Muscle of leg (tissue), 11 donors: ENCODE measurements around the gene MYO6. TPM values are rescaled to one million over a fixed set of nuclear protein-coding genes. Genes with fewer than 3 reads are reported as not detected.

Experiments
- DNase-seq: peaks from one replicate; pipeline ENCODE4 v3.0.0; 2013
- H3K27ac ChIP-seq: one replicate; pipeline ENCODE4 v1.5.1; 2013; ENCODE audit warnings: mild to moderate bottlenecking, low read length, control low read depth
- H3K27me3 ChIP-seq: one replicate; pipeline ENCODE4 v1.6.1; 2013; ENCODE audit warnings: low read length; ENCODE audit not compliant: control insufficient read depth, insufficient read depth
- H3K36me3 ChIP-seq: one replicate; pipeline ENCODE4 v1.6.1; 2013; ENCODE audit warnings: low read length; ENCODE audit not compliant: control insufficient read depth, insufficient read depth
- H3K4me1 ChIP-seq: one replicate; pipeline ENCODE4 v1.6.1; 2013; ENCODE audit warnings: low read length; ENCODE audit not compliant: control insufficient read depth, insufficient read depth
- H3K4me3 ChIP-seq: one replicate; pipeline ENCODE4 v1.5.1; 2013; ENCODE audit warnings: low read length, control low read depth
- H3K9me3 ChIP-seq: replicated peaks from 2 replicates; pipeline ENCODE4 v1.6.1; 2013; ENCODE audit warnings: low read depth, low read length; ENCODE audit not compliant: control insufficient read depth
- WGBS: methylation state at CpG from one replicate; pipeline ENCODE4 v1.1.5; 2013; ENCODE audit warnings: missing lambda C conversion rate; ENCODE audit not compliant: insufficient coverage; 5-methylcytosine and 5-hydroxymethylcytosine counted together
- polyA plus RNA-seq, 8 donors: library from polyadenylated mRNA; unstranded; fragments of 120-200 nt; gene quantifications; one replicate each; pipeline versions ENCODE4 v1.2.1 to v1.2.3, GENCODE V29; 2013; ENCODE audit warnings: inconsistent platforms in 1 of 8, low replicate concordance in 1 of 8; ENCODE audit not compliant: insufficient read length in 8 of 8, insufficient read depth in 1 of 8
- total RNA-seq: library from RNA; stranded (reverse); fragments of 120-200 nt; gene quantifications from one replicate; pipeline ENCODE4 v1.2.4, GENCODE V29; 2013

Gene MYO6
- total and polyA plus RNA-seq, 9 donors = 4.0 to 10.1 (median 6.3) TPM

DNA sequence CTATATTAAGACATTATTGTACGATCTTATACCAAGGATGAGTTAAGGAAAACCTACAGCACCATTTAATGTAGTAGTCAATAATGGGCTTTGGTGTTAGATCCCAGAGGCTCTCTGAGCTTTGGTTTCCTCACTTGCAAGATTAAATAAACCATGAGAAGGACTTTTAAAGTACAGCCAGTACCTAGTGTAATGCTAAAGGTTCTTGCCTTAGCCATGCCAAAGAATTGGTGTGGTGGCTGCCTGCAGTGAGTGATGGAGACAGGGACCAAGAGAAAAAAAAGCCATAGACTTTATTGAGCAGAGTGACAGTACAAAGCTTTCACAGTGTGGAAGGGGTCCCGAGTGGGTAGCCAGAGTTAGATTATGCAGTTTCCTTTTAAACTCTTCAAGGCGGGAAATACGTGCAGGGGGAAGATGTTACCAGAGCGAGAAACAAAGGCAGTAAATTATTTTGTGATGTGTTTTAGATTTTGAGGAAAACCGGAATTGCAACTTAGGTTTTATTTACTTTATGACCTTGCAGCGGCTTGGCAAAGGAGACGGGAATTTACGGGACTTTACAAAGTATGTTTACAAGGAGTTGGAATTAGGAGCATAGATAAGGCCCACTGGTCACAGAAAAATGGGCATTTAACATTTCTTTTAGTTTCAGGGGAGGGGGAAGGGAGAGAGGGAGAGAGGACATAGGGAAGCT, 100.4 kb downstream of the MYO6 start:
- WGBS = 38% methylated on average over 8 of the region's 9 CpGs
- Histone ChIP-seq H3K4me1 (no peaks in the 10 kb centered on the region), H3K27ac (no peak overlapping the region), H3K27me3 (no peaks in the 10 kb centered on the region), H3K4me3 (no peak overlapping the region), H3K9me3 (no peaks in the 10 kb centered on the region), H3K36me3 (no peaks in the 10 kb centered on the region)
- DNase-seq = no peak

DNA sequence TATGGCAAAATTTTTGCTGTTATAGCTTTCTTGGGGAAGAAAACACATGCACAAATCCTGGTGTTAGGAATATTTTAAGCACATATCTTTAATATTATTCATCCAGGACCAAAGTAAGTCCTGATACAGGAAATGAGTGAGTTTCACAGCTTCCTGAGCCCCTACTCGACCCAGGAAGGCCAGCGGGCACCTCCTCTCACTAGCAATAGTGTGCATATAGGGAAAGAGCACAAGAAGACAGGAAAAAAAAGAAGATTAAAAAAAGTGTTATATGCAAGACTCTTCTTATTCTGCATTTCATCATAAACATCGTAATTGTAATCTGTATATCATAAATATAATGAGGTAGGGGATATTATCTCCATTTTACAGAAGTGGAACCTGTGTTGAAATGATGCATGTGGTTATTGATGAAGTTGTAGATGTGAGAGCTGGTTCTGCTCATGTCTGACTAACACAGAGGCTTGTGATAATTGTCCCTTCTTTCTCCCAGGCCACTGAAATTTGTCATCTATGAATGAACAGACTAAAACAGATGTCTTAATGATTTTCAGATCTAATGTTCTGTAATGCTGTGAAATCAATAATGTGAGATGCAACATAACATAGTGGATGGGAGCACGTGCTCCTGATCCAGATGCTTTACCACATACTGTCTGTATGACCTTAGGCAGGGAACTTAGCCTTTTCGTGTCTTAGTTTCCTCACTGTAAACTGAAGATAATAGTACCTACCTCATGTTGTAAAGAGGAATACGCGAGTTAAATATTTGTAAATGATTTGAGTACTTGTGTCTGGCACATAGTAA, 101.2 kb downstream of the MYO6 start:
- Histone ChIP-seq H3K36me3 (no peaks in the 10 kb centered on the region), H3K4me3 (no peak overlapping the region), H3K9me3 (no peaks in the 10 kb centered on the region), H3K27me3 (no peaks in the 10 kb centered on the region), H3K4me1 (no peaks in the 10 kb centered on the region), H3K27ac (no peak overlapping the region)
- DNase-seq = no peak
- WGBS = 80% methylated on average over 1 of the region's 7 CpGs

DNA sequence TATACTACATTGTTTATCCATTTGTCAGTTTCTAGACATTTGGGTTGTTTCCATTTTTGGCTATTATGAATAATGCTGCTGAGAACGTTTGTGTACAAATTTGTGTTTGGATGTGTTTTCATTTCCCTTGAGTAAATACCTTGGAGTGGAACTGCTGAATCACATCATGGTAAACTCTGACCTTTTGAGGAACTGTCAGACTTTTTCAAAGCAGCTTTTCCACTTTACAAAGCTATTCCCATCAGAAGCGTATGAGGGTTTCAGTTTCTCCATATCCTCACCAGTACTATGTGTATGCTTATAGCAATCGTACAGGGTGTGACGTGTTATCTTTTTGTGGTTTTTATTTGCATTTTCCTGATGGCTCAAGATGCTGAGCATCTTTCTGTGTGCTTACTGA, 103.7 kb downstream of the MYO6 start:
- no peak overlapping the region for H3K4me3 ChIP-seq
- no peaks in the 10 kb centered on the region for H3K27me3 ChIP-seq
- H3K36me3 ChIP-seq = no peaks in the 10 kb centered on the region
- H3K27ac ChIP-seq = no peak overlapping the region
- WGBS = no CpG with 5 or more reads among the region's 4 CpGs
- no peaks in the 10 kb centered on the region for H3K9me3 ChIP-seq
- no peak for DNase-seq
- no peaks in the 10 kb centered on the region for H3K4me1 ChIP-seq

DNA sequence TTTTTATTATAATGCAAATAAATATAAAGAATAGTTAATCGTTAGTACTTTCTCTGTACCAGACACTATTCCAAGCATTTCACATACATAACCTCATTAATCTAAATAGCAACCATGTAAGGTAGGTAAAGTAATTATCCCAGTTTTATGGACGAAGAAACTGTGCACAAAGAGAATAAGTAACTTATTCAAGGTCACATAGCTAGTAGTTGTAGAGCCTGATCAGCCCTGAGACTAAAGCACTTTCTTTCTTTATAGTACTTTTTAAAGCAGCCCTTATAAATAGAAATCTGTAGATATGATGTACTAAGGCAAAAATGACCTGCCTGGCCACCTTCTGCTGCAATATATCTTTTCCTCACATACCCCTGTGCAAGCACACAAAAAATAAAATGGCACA, 104.8 kb downstream of the MYO6 start:
- Histone ChIP-seq H3K27ac (no peak overlapping the region), H3K4me3 (no peak overlapping the region), H3K9me3 (no peaks in the 10 kb centered on the region), H3K4me1 (no peaks in the 10 kb centered on the region), H3K36me3 (no peaks in the 10 kb centered on the region), H3K27me3 (no peaks in the 10 kb centered on the region)
- DNase-seq = no peak
- WGBS = no CpG with 5 or more reads among the region's 2 CpGs

DNA sequence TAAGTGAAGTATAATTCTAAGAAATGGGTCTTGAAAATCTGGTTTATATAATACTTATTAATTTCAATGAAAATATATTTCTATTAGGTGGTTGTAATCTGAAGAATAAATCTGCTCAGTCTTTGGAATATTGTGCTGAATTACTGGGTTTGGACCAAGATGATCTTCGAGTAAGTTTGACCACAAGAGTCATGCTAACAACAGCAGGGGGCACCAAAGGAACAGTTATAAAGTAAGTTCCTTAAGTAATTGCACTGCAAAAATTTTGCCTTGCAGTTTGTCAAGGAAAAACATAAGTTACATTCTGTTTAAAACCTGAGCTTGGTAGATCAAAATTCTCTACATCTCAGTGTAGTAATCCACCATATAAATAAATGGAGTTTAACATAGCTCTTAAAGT, 106.0 kb downstream of the MYO6 start:
- Histone ChIP-seq H3K9me3 (no peaks in the 10 kb centered on the region), H3K36me3 (no peaks in the 10 kb centered on the region), H3K4me1 (no peaks in the 10 kb centered on the region), H3K27me3 (no peaks in the 10 kb centered on the region), H3K4me3 (no peak overlapping the region), H3K27ac (no peak overlapping the region)
- peak; percentile 78 for DNase-seq
- WGBS = 0% methylated on average over 1 of the region's 1 CpG

DNA sequence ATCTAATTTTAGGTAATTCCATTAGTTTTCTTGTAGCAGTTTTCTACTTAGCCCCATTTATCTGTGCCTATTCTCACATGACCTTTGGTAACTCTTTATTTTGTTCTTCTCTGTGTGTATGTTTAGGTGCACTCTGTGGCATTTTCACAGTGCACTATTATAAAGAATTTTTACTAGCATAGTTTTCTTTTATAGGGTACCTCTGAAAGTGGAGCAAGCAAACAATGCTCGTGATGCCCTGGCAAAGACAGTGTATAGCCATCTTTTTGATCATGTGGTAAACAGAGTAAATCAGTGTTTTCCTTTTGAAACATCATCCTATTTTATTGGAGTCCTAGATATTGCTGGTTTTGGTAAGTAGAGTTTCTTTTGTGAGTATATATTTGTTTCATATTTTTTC, 107.9 kb downstream of the MYO6 start:
- no peaks in the 10 kb centered on the region for H3K9me3 ChIP-seq
- no CpG with 5 or more reads among the region's 1 CpG for WGBS
- H3K27ac ChIP-seq = no peak overlapping the region
- no peak overlapping the region for H3K4me3 ChIP-seq
- no peaks in the 10 kb centered on the region for H3K27me3 ChIP-seq
- DNase-seq = no peak
- no peaks in the 10 kb centered on the region for H3K36me3 ChIP-seq
- H3K4me1 ChIP-seq = no peaks in the 10 kb centered on the region

DNA sequence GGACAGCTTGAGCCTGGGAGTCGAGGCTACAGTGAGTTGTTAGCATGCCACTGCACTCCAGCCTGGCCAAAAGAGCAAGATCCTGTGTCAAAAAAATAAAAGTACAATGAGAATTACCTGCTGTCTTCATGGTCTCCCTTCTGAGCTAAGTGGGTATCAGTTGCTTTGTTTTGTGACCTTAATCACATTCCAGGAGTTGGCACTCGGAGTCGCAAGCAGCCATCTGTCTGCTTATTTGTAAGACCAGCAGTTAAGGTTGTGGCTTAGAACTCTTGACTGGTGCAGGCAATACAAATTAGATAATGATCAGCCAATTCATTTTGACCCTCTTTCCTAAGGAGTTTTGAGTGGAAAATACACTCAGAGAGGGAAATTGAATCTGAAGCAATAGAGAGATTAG, 114.0 kb downstream of the MYO6 start:
- 36% methylated on average over 1 of the region's 3 CpGs for WGBS
- H3K36me3 ChIP-seq = peaks cover 3% of the 10 kb centered on the region

DNA sequence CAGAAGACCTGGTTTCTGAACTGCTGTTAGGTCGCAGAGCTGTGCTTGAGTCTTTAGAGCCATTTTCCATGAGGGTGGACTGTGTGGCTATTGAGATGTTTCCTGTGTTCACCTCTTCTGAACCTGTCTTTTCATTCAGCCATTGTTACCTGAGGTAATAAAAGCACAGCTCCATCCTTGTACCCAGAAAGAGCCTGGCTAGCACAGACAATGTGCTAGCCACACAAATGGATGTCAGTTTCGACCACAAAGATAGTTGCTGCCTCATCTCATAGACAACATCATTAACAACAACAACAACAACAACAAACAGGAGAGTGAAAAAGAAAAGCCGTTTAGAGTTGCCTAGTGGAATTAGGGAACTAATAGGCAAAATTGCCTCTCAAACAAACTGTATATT, 114.7 kb downstream of the MYO6 start:
- DNase-seq = no peak
- H3K4me1 ChIP-seq = no peaks in the 10 kb centered on the region
- no peak overlapping the region for H3K4me3 ChIP-seq
- H3K27ac ChIP-seq = no peak overlapping the region
- H3K27me3 ChIP-seq = no peaks in the 10 kb centered on the region
- H3K9me3 ChIP-seq = no peaks in the 10 kb centered on the region
- WGBS = no CpG with 5 or more reads among the region's 3 CpGs
- peaks cover 3% of the 10 kb centered on the region for H3K36me3 ChIP-seq

More for the DNA sequence above, 114.0 kb downstream of the MYO6 start:
- Histone ChIP-seq H3K4me1 (no peaks in the 10 kb centered on the region), H3K9me3 (no peaks in the 10 kb centered on the region), H3K27me3 (no peaks in the 10 kb centered on the region), H3K27ac (no peak overlapping the region), H3K4me3 (no peak overlapping the region)
- no peak for DNase-seq

DNA sequence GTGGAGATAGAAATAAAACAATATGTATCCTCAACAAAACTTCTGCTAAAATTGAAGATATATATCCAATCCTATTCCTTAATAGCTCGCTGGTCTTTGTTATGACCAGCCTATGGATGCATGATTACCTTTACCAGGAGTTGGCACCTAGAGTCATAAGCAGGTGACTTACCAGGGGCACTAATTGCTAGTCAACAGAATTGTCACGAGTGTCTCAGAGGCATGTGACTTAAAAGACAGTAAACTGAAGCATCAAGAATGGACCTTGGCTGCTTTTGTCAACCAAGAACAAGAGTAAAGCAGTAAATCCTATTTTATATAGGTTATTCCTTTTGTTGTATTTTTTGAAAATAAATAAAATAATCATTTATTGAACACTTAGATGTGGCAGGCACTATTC, 115.4 kb downstream of the MYO6 start:
- WGBS = 100% methylated on average over 1 of the region's 2 CpGs
- DNase-seq = no peak
- H3K27ac ChIP-seq = no peak overlapping the region
- H3K9me3 ChIP-seq = no peaks in the 10 kb centered on the region
- H3K4me1 ChIP-seq = no peaks in the 10 kb centered on the region
- H3K27me3 ChIP-seq = no peaks in the 10 kb centered on the region
- no peak overlapping the region for H3K4me3 ChIP-seq
- peaks cover 3% of the 10 kb centered on the region for H3K36me3 ChIP-seq

DNA sequence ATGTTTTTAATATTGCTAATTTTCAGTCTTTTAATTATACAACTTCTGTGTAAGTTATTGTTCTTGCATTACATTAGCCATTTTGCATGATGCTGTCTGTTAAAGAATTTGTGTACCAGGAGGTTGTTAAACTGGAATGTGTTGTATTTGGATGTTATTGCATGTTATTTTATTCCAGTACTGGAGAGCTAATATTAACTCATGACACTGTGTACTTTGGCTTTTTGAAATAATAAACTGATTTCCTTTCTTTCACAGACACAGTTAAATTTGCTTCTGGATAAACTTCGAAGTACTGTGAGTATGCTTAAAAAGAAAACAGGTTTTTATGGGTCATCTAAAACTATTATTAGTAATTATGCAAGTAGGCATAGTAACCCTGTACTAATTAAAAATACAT, 121.3 kb downstream of the MYO6 start:
- Histone ChIP-seq H3K27me3 (no peaks in the 10 kb centered on the region), H3K4me1 (no peaks in the 10 kb centered on the region), H3K4me3 (no peak overlapping the region), H3K9me3 (no peaks in the 10 kb centered on the region), H3K36me3 (peaks cover 2% of the 10 kb centered on the region), H3K27ac (no peak overlapping the region)
- no peak for DNase-seq
- WGBS = no CpG with 5 or more reads among the region's 1 CpG
